SK-N-SH treated with all-trans-retinoic acid at 6 μM for 48 hours (cell line): ENCODE data around the gene ACTL10.

ENCODE experiments used
- ATAC-seq: fragments of 200-7000 bp; cut with Tn5 transposase; 3 replicates; pipeline ENCODE4 v1.9.1; 2020; ENCODE audit warnings: mild to moderate bottlenecking, moderate library complexity
- ARNTL ChIP-seq: fragments of 450-650 bp; formaldehyde crosslinking; IDR thresholded peaks from 2 replicates; pipeline ENCODE4 v1.5.0; 2020; ENCODE audit warnings: low read depth, mild to moderate bottlenecking, moderate library complexity, borderline replicate concordance
- BACH2 ChIP-seq: fragments of 250-450 bp; sonication (Bioruptor Pico); IDR thresholded peaks from 2 replicates; pipeline ENCODE4 v1.9.0; 2021; ENCODE audit warnings: mild to moderate bottlenecking, borderline replicate concordance
- CREB5 ChIP-seq: fragments of 250-450 bp; sonication (Bioruptor Pico); IDR thresholded peaks from 2 replicates; pipeline ENCODE4 v1.5.1; 2020; ENCODE audit warnings: low read depth, mild to moderate bottlenecking, moderate library complexity
- CSDC2 ChIP-seq: fragments of 250-450 bp; sonication (Bioruptor Pico); IDR thresholded peaks from 2 replicates; pipeline ENCODE4 v1.5.0; 2020; ENCODE audit warnings: mild to moderate bottlenecking, moderate library complexity
- CSRNP3 ChIP-seq: fragments of 250-450 bp; sonication (Bioruptor Pico); IDR thresholded peaks from 2 replicates; pipeline ENCODE4 v1.5.1; 2021; ENCODE audit warnings: mild to moderate bottlenecking, moderate library complexity
- ESRRG ChIP-seq: fragments of 250-450 bp; sonication (Bioruptor Pico); IDR thresholded peaks from 2 replicates; pipeline ENCODE4 v1.6.1; 2021; ENCODE audit warnings: mild to moderate bottlenecking
- GLIS3 ChIP-seq: fragments of 250-450 bp; sonication (Bioruptor Pico); IDR thresholded peaks from 2 replicates; pipeline ENCODE4 v1.5.0; 2020; ENCODE audit warnings: mild to moderate bottlenecking, moderate library complexity
- ISL1 ChIP-seq: fragments of 250-450 bp; sonication (Bioruptor Pico); IDR thresholded peaks from 2 replicates; pipeline ENCODE4 v2.1.2; 2022; ENCODE audit warnings: mild to moderate bottlenecking, moderate library complexity
- PATZ1 ChIP-seq: fragments of 250-450 bp; sonication (Bioruptor Pico); IDR thresholded peaks from 2 replicates; pipeline ENCODE4 v1.8.0; 2020; ENCODE audit warnings: mild to moderate bottlenecking, moderate library complexity, borderline replicate concordance
- POU6F1 ChIP-seq: fragments of 250-450 bp; sonication (Bioruptor Pico); IDR thresholded peaks from 2 replicates; pipeline ENCODE4 v1.8.0; 2021; ENCODE audit warnings: low read depth, mild to moderate bottlenecking, moderate library complexity, borderline replicate concordance
- PPARA ChIP-seq: fragments of 250-450 bp; sonication (Bioruptor Pico); IDR thresholded peaks from 2 replicates; pipeline ENCODE4 v1.5.0; 2020; ENCODE audit warnings: mild to moderate bottlenecking, borderline replicate concordance
- RARB ChIP-seq: fragments of 250-450 bp; sonication (Bioruptor Pico); IDR thresholded peaks from 2 replicates; pipeline ENCODE4 v1.8.0; 2021; ENCODE audit warnings: mild to moderate bottlenecking, moderate library complexity
- SNAI2 ChIP-seq: fragments of 250-450 bp; sonication (Bioruptor Pico); IDR thresholded peaks from 2 replicates; pipeline ENCODE4 v1.5.0; 2020; ENCODE audit warnings: mild to moderate bottlenecking, moderate library complexity
- TCF4 ChIP-seq: fragments of 250-450 bp; sonication (Bioruptor Pico); IDR thresholded peaks from 2 replicates; pipeline ENCODE4 v1.8.0; 2021; ENCODE audit warnings: mild to moderate bottlenecking, moderate library complexity, borderline replicate concordance
- TSHZ2 ChIP-seq: fragments of 250-450 bp; sonication (Bioruptor Pico); IDR thresholded peaks from 2 replicates; pipeline ENCODE4 v1.5.0; 2020; ENCODE audit warnings: mild to moderate bottlenecking, moderate library complexity
- ZC3H10 ChIP-seq: fragments of 250-450 bp; sonication (Bioruptor Pico); IDR thresholded peaks from 2 replicates; pipeline ENCODE4 v1.5.1; 2021; ENCODE audit warnings: mild to moderate bottlenecking, moderate library complexity
- ZFP3 ChIP-seq: fragments of 250-450 bp; sonication (Bioruptor Pico); IDR thresholded peaks from 2 replicates; pipeline ENCODE4 v1.5.0; 2020; ENCODE audit warnings: mild to moderate bottlenecking, moderate library complexity
- ZFP30 ChIP-seq: fragments of 450-650 bp; formaldehyde crosslinking; IDR thresholded peaks from 2 replicates; pipeline ENCODE4 v1.5.0; 2022; ENCODE audit warnings: mild to moderate bottlenecking, moderate library complexity
- ZNF565 ChIP-seq: fragments of 450-650 bp; formaldehyde crosslinking; conservative IDR thresholded peaks from 2 replicates; pipeline ENCODE4 v1.5.0; 2020; ENCODE audit warnings: low read depth, mild to moderate bottlenecking, moderate library complexity
- ZNF70 ChIP-seq: fragments of 450-650 bp; formaldehyde crosslinking; IDR thresholded peaks from 2 replicates; pipeline ENCODE4 v1.5.0; 2020; ENCODE audit warnings: mild to moderate bottlenecking, moderate library complexity
- ZNF8 ChIP-seq: fragments of 450-650 bp; formaldehyde crosslinking; IDR thresholded peaks from 2 replicates; pipeline ENCODE4 v1.5.0; 2020; ENCODE audit warnings: mild to moderate bottlenecking, moderate library complexity

The ACTL10 gene

GRCh38 chr20:33672426-33673113, 5.8 kb downstream of the ACTL10 start:
- ATAC-seq, result no peak
- TF ChIP-seq SNAI2 (CRISPR knock-in tag) (no peak), PATZ1 (CRISPR knock-in tag) (no peak), CREB5 (CRISPR knock-in tag) (no peak), BACH2 (no peak), ZNF70 (no peak), GLIS3 (CRISPR knock-in tag) (no peak), RARB (no peak), TCF4 (no peak), ZNF565 (no peak), ARNTL (no peak), ISL1 (CRISPR knock-in tag) (no peak)

- TF ChIP-seq ARNTL, result no peak
- no peak for TF ChIP-seq CSDC2
- no peak for TF ChIP-seq PATZ1 (CRISPR knock-in tag)
- TF ChIP-seq ZNF565, result no peak
- no peak for TF ChIP-seq CREB5 (CRISPR knock-in tag)
- TF ChIP-seq CSRNP3, result no peak
- TF ChIP-seq ZNF70, result no peak
- TF ChIP-seq ESRRG, result no peak
- no peak for TF ChIP-seq GLIS3 (CRISPR knock-in tag)
- TF ChIP-seq SNAI2 (CRISPR knock-in tag), result no peak
- no peak for TF ChIP-seq ZFP3 (CRISPR knock-in tag)
- no peak for TF ChIP-seq ZC3H10
- TF ChIP-seq RARB, result no peak
- TF ChIP-seq ZNF8, result no peak
- no peak for TF ChIP-seq ZFP30 (CRISPR knock-in tag)
- no peak for TF ChIP-seq PPARA (CRISPR knock-in tag)
- TF ChIP-seq TCF4, result no peak
- no peak for TF ChIP-seq POU6F1 (CRISPR knock-in tag)
- no peak for TF ChIP-seq TSHZ2 (CRISPR knock-in tag)
- no peak for TF ChIP-seq ISL1 (CRISPR knock-in tag)
- no peak for ATAC-seq
Measured at GRCh38 chr20:33673114-33673409, 6.3 kb downstream of the ACTL10 start.
